ENCODE results near the gene C10orf90.

DNA sequence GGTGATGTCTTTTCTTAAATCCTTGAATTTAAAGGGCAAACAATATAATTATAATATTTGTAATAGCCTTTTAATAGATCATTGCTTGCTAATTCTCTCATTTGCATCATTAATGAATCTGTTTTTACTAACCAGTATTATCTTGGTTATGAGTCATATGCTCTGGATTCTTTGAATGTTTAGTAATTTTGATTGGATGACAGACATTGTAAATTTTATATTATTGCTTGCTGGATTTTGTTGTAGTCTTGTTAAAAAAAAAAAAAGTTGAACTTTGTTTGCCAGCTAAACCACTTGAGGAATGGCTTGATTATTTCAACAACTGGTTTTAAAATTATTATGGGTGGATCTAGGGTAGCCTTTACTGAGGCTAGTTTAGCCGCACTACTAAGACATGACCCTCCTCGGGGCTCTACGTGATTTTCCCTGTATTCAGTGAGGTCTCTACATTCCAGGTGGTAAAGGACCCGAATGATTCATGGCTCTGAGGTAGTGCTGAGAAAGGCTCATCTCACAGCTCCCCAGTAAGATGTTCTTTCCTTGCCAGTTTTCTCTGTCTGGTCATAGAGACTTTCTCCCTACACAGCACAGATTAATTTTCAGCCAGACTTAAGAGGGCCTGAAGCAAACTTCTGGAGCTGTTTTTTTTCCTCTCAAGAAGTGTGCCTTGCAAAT, 8.5 kb downstream of the C10orf90 start:
- TF ChIP-seq POLR2A (IDR thresholded peaks at IDR 0.05) = no peak
- no peak for TF ChIP-seq EP300 (IDR thresholded peaks at IDR 0.05)
- TF ChIP-seq, protein P1, sequence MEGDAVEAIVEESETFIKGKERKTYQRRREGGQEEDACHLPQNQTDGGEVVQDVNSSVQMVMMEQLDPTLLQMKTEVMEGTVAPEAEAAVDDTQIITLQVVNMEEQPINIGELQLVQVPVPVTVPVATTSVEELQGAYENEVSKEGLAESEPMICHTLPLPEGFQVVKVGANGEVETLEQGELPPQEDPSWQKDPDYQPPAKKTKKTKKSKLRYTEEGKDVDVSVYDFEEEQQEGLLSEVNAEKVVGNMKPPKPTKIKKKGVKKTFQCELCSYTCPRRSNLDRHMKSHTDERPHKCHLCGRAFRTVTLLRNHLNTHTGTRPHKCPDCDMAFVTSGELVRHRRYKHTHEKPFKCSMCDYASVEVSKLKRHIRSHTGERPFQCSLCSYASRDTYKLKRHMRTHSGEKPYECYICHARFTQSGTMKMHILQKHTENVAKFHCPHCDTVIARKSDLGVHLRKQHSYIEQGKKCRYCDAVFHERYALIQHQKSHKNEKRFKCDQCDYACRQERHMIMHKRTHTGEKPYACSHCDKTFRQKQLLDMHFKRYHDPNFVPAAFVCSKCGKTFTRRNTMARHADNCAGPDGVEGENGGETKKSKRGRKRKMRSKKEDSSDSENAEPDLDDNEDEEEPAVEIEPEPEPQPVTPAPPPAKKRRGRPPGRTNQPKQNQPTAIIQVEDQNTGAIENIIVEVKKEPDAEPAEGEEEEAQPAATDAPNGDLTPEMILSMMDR (IDR thresholded peaks at IDR 0.05) = no peak

Measured in suprapubic skin (tissue), 3 donors.